CD1c-positive myeloid dendritic cell (primary cell): ENCODE data around the gene MME.
A peak's percentile ranks its signal among the peaks of the same experiment; 100 is the strongest.

Source experiments
- DNase-seq: peaks from one replicate; pipeline ENCODE4 v3.0.0-alpha.2; 2016; ENCODE audit errors: extremely low spot score

Gene MME

GRCh38 chr3:155138677-155139076 is 58.6 kb downstream of the MME start:
- DNase-seq, result no peak

- DNase-seq, result no peak
These were observed 67.5 kb downstream of the MME start for GRCh38 chr3:155147588-155147987.

- no peak for DNase-seq
These were observed 69.4 kb downstream of the MME start for GRCh38 chr3:155149494-155149893.

GRCh38 chr3:155153242-155154186 is 73.4 kb downstream of the MME start:
- no peak for DNase-seq

GRCh38 chr3:155154255-155154654 is 74.1 kb downstream of the MME start:
- no peak for DNase-seq

DNA sequence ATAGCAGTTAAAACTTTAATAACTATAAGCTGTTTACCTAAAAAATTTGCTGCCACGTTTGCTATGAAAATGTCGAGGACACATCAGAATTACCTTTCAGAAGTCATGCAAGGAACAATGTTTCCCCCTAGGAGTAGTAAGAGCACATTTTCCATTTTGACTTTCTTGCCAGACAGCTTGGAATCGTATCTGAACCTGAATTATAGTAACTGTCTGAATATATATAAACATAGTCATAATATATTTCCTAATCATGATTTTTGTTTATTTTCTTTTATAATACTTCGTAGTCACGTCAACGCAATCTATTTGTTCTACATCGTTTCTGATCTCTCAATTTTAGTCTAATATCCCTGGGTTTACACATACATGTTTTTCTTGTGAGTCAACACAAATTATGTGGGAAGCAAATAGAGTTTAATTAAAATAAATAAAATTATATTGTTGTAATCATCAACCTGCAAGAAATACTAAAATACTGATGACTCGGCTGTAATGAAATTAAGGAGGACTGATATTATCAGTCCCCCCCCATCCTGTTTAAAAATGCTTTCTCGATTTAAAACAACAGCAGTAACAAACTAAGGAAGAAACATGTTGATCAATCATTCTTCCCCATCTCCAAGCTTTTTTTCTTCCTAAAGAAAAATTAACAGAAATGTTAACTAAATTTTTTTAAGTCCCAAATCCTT is 78.4 kb downstream of the MME start:
- DNase-seq, result no peak

- no peak for DNase-seq
These were observed 79.2 kb downstream of the MME start for GRCh38 chr3:155159301-155159700.

- DNase-seq, result no peak
These were observed 81.6 kb downstream of the MME start for GRCh38 chr3:155161640-155162292.

DNA sequence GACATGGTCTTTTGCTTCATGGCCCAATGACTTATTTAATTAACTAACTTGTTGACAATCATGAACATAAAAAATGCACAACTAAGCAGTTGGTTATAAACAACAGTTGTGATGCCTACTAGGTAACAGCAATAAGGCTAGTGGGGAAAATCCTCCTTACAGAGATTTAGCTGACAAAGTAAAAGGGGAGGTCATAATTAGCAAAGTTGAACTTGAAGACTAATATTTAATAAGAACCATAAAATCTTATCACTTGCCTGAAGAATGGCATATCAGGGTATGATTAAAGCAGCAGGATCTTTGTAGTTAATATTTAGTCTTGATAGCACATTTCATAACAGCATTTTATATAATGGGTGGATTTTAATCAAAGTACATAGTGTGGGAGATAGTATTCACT is 84.2 kb downstream of the MME start:
- DNase-seq, result no peak

DNA sequence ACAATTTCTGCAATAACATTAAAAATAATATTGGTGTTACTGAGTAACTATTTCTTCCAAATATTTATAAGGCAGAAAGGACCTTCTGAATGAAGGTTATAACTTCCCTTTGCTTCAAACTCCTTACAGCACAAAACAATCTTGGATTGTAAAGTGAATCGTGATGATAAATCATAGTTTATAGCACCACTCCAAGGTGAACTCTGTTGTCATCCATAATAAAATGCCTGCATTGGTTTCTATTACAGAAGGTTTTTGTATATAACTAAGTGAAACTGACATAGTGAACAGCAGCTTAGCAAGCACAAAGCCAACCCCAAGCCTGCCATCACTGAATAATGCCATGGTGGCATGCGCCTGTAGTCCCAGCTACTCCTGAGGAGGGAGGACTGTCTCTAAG is 86.3 kb downstream of the MME start:
- DNase-seq, result no peak

DNA sequence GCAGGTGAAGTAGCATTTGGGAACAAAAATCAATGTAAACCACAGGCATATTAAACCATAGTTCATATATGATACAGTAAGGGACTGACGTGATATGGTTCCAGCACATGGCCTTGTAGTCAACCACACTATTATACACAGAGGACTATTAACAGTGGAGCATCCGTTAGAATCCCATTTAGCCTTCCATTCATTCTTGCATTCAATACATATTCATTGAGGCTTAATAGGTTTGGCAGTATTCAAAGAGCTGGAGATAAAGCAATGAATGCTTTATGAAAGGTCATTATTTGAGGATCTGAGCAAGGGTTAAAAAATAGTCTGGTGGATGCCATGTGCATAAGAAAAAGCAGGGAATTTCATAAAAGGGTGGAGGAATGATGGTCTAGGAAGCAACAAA is 89.1 kb downstream of the MME start:
- DNase-seq, result no peak

DNA sequence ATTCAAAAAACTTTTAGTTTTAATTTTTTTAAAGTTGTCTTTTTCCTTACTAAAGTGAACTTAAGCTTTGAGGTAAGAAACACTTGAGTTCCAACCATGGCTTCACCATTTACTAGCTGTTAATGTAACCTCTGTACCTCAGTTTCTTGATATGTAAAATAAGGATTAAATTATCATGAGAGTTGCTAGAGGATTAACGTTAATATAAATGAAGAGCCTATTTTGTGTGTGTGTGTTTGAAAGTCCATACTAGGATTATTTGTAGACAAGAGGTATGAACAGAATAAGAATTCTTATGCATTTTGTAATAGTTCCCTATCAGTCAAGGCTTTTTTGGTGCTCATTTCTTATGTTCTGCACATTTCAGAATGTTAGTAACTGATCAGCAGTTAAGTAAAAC is 93.7 kb downstream of the MME start:
- DNase-seq, result no peak

GRCh38 chr3:155178810-155179436 is 98.8 kb downstream of the MME start:
- peak; percentile 15 for DNase-seq

DNA sequence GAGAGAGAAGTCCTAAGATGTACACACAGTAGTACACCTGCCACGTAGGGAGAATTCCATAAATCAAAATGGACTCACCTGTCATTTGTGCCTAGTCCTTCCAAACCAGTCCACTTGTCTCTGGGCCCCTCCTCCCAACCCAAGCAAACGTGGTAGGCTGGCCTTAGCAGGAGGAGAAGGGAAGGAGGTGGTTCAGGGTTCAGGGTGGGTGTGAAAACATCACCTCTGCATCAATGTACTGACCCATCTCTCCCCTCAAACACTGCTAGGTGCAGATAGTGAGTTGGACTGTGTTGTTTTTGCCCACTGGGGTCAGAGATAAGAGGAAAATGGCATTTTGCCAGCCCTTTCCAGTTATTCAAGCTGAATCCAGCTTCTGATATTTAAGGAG is 99.3 kb downstream of the MME start:
- DNase-seq, result no peak

DNA sequence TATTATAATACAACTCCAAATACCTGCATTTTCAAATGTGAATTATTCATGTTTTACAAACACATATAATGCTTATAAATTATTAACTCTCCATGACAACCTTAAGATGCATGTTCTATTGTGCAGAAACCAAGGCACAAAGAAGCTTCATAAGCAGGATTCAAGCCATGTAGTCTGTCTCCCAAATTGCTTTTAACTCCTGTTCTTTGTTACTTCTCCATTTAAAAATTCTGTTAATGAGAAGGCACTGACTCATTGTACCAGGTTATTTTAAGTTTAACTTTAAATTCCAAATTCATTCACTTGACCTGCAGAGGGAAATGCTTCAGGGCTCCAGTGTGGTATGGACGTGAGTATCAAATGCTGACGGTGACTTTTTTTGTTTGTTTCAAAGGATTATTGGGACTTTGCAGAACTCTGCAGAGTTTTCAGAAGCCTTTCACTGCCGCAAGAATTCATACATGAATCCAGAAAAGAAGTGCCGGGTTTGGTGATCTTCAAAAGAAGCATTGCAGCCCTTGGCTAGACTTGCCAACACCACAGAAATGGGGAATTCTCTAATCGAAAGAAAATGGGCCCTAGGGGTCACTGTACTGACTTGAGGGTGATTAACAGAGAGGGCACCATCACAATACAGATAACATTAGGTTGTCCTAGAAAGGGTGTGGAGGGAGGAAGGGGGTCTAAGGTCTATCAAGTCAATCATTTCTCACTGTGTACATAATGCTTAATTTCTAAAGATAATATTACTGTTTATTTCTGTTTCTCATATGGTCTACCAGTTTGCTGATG is 100.0 kb downstream of the MME start:
- DNase-seq, result no peak

- no peak for DNase-seq
These were observed 102.3 kb downstream of the MME start for GRCh38 chr3:155182467-155182866.

DNA sequence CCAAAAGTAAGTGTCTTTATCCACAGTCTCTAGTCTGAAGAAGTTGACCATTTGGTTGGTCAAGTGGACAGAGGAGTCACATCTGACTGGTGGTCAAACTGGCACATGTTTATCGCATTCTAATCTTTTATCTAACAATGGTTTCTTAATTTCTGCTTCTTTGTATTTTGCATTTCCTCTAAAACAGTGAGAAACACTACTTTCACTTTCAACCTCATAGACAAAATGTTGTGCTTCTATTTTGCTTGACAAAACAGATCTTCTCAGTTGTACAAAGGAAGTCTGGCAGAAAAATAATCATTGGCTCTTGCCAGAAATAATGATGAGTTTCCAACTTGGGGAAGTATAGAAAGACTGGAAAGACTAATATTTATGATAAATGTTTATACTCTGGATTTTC is 103.9 kb downstream of the MME start:
- DNase-seq, result no peak

- DNase-seq, result no peak
These were observed 105.5 kb downstream of the MME start for GRCh38 chr3:155185631-155186071.

DNA sequence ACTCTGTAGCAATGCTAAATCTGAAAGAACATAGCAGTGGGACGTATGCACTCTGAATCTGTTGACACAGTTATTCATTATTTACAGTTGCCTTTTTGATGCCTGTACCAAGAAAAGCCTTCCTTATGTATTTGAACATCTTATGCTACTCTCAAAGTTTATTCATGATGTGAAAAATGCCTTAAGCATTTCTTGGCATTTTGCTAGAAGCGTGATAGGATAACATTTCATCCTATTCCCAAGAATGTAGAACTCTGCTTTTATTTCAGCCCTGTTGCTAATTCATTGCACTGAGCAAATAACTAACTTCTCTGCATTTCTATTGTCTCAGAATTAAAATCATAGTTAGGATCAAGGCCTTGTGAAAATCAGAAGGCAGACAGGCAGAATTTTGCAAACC is 107.9 kb downstream of the MME start:
- no peak for DNase-seq

GRCh38 chr3:155189478-155189877 is 109.4 kb downstream of the MME start:
- no peak for DNase-seq

- DNase-seq, result no peak
These were observed 110.6 kb downstream of the MME start for GRCh38 chr3:155190691-155191090.
